Stimulated activated CD8-positive, alpha-beta memory T cell treated with anti-CD3 and anti-CD28 coated beads, Interleukin-2, amount 100 ng/mL, for 48 hours (primary cell): ENCODE results near the gene PTPRT.

ENCODE experiments used
- DNase-seq, 2 donors: peaks; one replicate each; pipeline ENCODE4 v3.0.0-alpha.2; 2020; ENCODE audit warnings: low read depth in 2 of 2

PTPRT gene

GRCh38 chr20:42613076-42613475 is 576.6 kb downstream of the PTPRT start:
- no peak for DNase-seq

- DNase-seq, result no peak
These were observed 577.5 kb downstream of the PTPRT start for GRCh38 chr20:42611889-42612837.

- no peak for DNase-seq
These were observed 578.3 kb downstream of the PTPRT start for GRCh38 chr20:42611423-42611822.

GRCh38 chr20:42610070-42610469 is 579.6 kb downstream of the PTPRT start:
- DNase-seq, result no peak

- no peak for DNase-seq
These were observed 580.1 kb downstream of the PTPRT start for GRCh38 chr20:42609618-42610017.

- no peak for DNase-seq
These were observed 584.4 kb downstream of the PTPRT start for GRCh38 chr20:42604998-42605956.

GRCh38 chr20:42603655-42604054 is 586.1 kb downstream of the PTPRT start:
- DNase-seq, result no peak

- DNase-seq, result no peak
These were observed 591.1 kb downstream of the PTPRT start for GRCh38 chr20:42598581-42598980.

GRCh38 chr20:42595625-42596024 is 594.1 kb downstream of the PTPRT start:
- no peak for DNase-seq

GRCh38 chr20:42594659-42595058 is 595.0 kb downstream of the PTPRT start:
- no peak for DNase-seq

GRCh38 chr20:42594011-42594410 is 595.7 kb downstream of the PTPRT start:
- DNase-seq, result no peak

- DNase-seq, result no peak
These were observed 599.6 kb downstream of the PTPRT start for GRCh38 chr20:42589976-42590639.

GRCh38 chr20:42588847-42589246 is 600.9 kb downstream of the PTPRT start:
- DNase-seq, result no peak

- no peak for DNase-seq
These were observed 602.3 kb downstream of the PTPRT start for GRCh38 chr20:42587427-42587826.

- DNase-seq, result no peak
These were observed 608.4 kb downstream of the PTPRT start for GRCh38 chr20:42581311-42581710.

- DNase-seq, result no peak
These were observed 613.5 kb downstream of the PTPRT start for GRCh38 chr20:42576167-42576566.

- no peak for DNase-seq
These were observed 617.2 kb downstream of the PTPRT start for GRCh38 chr20:42572320-42573016.

- DNase-seq, result no peak
These were observed 622.3 kb downstream of the PTPRT start for GRCh38 chr20:42567409-42567808.

- DNase-seq, result no peak
These were observed 624.3 kb downstream of the PTPRT start for GRCh38 chr20:42565235-42565995.

- DNase-seq, result no peak
These were observed 630.0 kb downstream of the PTPRT start for GRCh38 chr20:42559665-42560064.
